Measurements from ENCODE around the gene CD58.

- TF ChIP-seq, protein P1, sequence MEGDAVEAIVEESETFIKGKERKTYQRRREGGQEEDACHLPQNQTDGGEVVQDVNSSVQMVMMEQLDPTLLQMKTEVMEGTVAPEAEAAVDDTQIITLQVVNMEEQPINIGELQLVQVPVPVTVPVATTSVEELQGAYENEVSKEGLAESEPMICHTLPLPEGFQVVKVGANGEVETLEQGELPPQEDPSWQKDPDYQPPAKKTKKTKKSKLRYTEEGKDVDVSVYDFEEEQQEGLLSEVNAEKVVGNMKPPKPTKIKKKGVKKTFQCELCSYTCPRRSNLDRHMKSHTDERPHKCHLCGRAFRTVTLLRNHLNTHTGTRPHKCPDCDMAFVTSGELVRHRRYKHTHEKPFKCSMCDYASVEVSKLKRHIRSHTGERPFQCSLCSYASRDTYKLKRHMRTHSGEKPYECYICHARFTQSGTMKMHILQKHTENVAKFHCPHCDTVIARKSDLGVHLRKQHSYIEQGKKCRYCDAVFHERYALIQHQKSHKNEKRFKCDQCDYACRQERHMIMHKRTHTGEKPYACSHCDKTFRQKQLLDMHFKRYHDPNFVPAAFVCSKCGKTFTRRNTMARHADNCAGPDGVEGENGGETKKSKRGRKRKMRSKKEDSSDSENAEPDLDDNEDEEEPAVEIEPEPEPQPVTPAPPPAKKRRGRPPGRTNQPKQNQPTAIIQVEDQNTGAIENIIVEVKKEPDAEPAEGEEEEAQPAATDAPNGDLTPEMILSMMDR (IDR thresholded peaks at IDR 0.05), result no peak
- TF ChIP-seq POLR2A (IDR thresholded peaks at IDR 0.05), result no peak
Observed at GRCh38 chr1:116529199-116529631, 41.6 kb downstream of the CD58 start.

All from Peyer's patch (tissue), 4 donors.